GM23248 (cell line): Measurements from ENCODE around the gene LCE1B.

Experiments
- EZH2 ChIP-seq: fragments of 200-600 bp; sonication (generic); IDR thresholded peaks from 2 replicates; pipeline ENCODE4 v1.6.1; 2018; ENCODE audit warnings: antibody characterized with exemption, mild to moderate bottlenecking; ENCODE audit not compliant: insufficient read depth, poor library complexity, severe bottlenecking
- EZH2phosphoT487 ChIP-seq: fragments of 200-600 bp; sonication (generic); IDR thresholded peaks from 2 replicates; pipeline ENCODE4 v1.6.1; 2018; ENCODE audit warnings: antibody characterized with exemption, moderate library complexity, mild to moderate bottlenecking, low read depth; ENCODE audit not compliant: insufficient read depth

GRCh38 chr1:152861374-152861773, 49.6 kb downstream of the LCE1B start:
- TF ChIP-seq EZH2phosphoT487 (no peak), EZH2 (no peak)
